Measurements from ENCODE around the gene QPCTL.

- TF ChIP-seq SIN3A (IDR thresholded peaks at IDR 0.05; ENCODE audit: borderline replicate concordance, insufficient read depth, low read length), result no peak
- no peak for TF ChIP-seq REST (IDR thresholded peaks at IDR 0.05; ENCODE audit: insufficient read depth in 1 of 2, low read depth in 2 of 2, low read length in 2 of 2)
- TF ChIP-seq FOXP2 (optimal IDR thresholded peaks at IDR 0.05; ENCODE audit: borderline replicate concordance, extremely low read depth, extremely low read length, insufficient read depth), result no peak
These were observed 50.5 kb downstream of the QPCTL start for GRCh38 chr19:45742969-45743368.

Measured in PFSK-1 (cell line).